Caco-2 (cell line): ENCODE results near the gene LGI2. TPM values are rescaled to one million over a fixed set of nuclear protein-coding genes. Genes with fewer than 3 reads are reported as not detected.
"Not testable (repeated sequence)": the region's sequence is repeated elsewhere in the genome, so short reads cannot be mapped to it uniquely, and the experiment has no call there.

Experiments
- BruUV-seq: library from RNA; stranded (reverse); fragments of 400-500 nt; replicated peaks from 2 replicates; lab custom pipeline; 2021; lab: Mats Ljungman, UMichigan
- CTCF ChIA-PET: fragments of 300-600 bp; sonication (Branson Sonifier 250); formaldehyde crosslinking; loops from one replicate; lab custom pipeline; 2022; ENCODE audit warnings: antibody characterized with exemption; lab: Charles Lee
- POLR2A ChIA-PET: fragments of 300-600 bp; sonication (Branson Sonifier 250); formaldehyde crosslinking; loops from one replicate; lab custom pipeline; 2022; ENCODE audit warnings: antibody characterized with exemption; lab: Charles Lee
- DNase-seq, 2 experiments: peaks; one replicate each; pipeline versions ENCODE4 v3.0.0 to v3.0.0-alpha.2; 2020 to 2022
- H3K27me3 ChIP-seq: replicated peaks from 2 replicates; pipeline ENCODE4 v1.6.0; 2011; ENCODE audit warnings: low read length; ENCODE audit not compliant: control insufficient read depth, insufficient read depth
- H3K36me3 ChIP-seq: 2 replicates; pipeline ENCODE4 v1.5.1; 2011; ENCODE audit warnings: low read length; ENCODE audit not compliant: control insufficient read depth, insufficient read depth
- H3K4me1 ChIP-seq: fragments of 250-450 bp; sonication (Bioruptor Pico); 2 replicates; pipeline ENCODE4 v1.5.1; 2020; ENCODE audit warnings: mild to moderate bottlenecking
- H3K4me3 ChIP-seq: 2 replicates; pipeline ENCODE4 v1.5.1; 2011; ENCODE audit warnings: low read depth, mild to moderate bottlenecking, control low read depth, low read length
- H3K9me3 ChIP-seq: fragments of 250-450 bp; sonication (Bioruptor Pico); 2 replicates; pipeline ENCODE4 v1.5.1; 2020; ENCODE audit warnings: mild to moderate bottlenecking, moderate library complexity
- H3K27ac Mint-ChIP-seq: one replicate; pipeline ENCODE4 v1.8.0; 2022; ENCODE audit warnings: mixed read lengths; ENCODE audit not compliant: unreplicated experiment
- H3K27me3 Mint-ChIP-seq: one replicate; pipeline ENCODE4 v1.8.0; 2022; ENCODE audit warnings: mixed read lengths; ENCODE audit not compliant: insufficient read depth, unreplicated experiment
- H3K36me3 Mint-ChIP-seq: one replicate; pipeline ENCODE4 v1.8.0; 2022; ENCODE audit warnings: mild to moderate bottlenecking, mixed read lengths; ENCODE audit not compliant: insufficient read depth, unreplicated experiment
- H3K4me1 Mint-ChIP-seq: one replicate; pipeline ENCODE4 v1.8.0; 2022; ENCODE audit warnings: low read depth, mixed read lengths; ENCODE audit not compliant: unreplicated experiment
- H3K4me3 Mint-ChIP-seq: one replicate; pipeline ENCODE4 v1.8.0; 2022; ENCODE audit warnings: mild to moderate bottlenecking, moderate library complexity, mixed read lengths; ENCODE audit not compliant: unreplicated experiment
- H3K9me3 Mint-ChIP-seq: one replicate; pipeline ENCODE4 v1.8.0; 2022; ENCODE audit warnings: mixed read lengths; ENCODE audit not compliant: unreplicated experiment
- intact Hi-C: fragments of 100-400 bp; cut with micrococcal nuclease; formaldehyde crosslinking; loops from one replicate; pipeline ENCODE4 v1.10.0; 2022; ENCODE audit not compliant: unreplicated experiment
- total RNA-seq: library from RNA; stranded (reverse); gene quantifications from 2 replicates; pipeline ENCODE4 v1.2.3, GENCODE V29; 2022
- TF ChIP-seq, protein P1 (sequence below), 2 experiments: fragments of 200-600 bp in 1 of 2; IDR thresholded peaks; 1 replicate in 1 of 2; 2 replicates in 1 of 2; pipeline versions ENCODE4 v1.5.1 to v1.8.0; 2011 to 2022; ENCODE audit warnings: antibody characterized with exemption in 1 of 2, control low read depth in 1 of 2, inconsistent platforms in 1 of 2, low read depth in 1 of 2, low read length in 1 of 2, mild to moderate bottlenecking in 1 of 2, moderate library complexity in 1 of 2; ENCODE audit not compliant: insufficient read depth in 1 of 2, severe bottlenecking in 1 of 2, unreplicated experiment in 1 of 2

LGI2 gene
- total RNA-seq, 1 experiment from 2014 or later, result 7.5 TPM

GRCh38 chr4:25058796-25059195 lies 28.1 kb upstream of the LGI2 start:
- CTCF ChIA-PET, result no interaction called here
- Mint-ChIP-seq H3K27ac (no peak overlapping the region), H3K9me3 (peaks cover 9% of the 10 kb centered on the region), H3K4me3 (no peak overlapping the region), H3K4me1 (peaks cover 6% of the 10 kb centered on the region), H3K36me3 (no peaks in the 10 kb centered on the region), H3K27me3 (no peaks in the 10 kb centered on the region)
- no peaks in the 10 kb centered on the region for H3K4me1 ChIP-seq
- H3K36me3 ChIP-seq, result no peaks in the 10 kb centered on the region
- BruUV-seq, result no TSS peak
- H3K27me3 ChIP-seq, result no peaks in the 10 kb centered on the region
- no peak for DNase-seq
- POLR2A ChIA-PET, result no interaction called here
- intact Hi-C loops, result no loop called here
- H3K9me3 ChIP-seq, result no peaks in the 10 kb centered on the region
- TF ChIP-seq, protein P1, sequence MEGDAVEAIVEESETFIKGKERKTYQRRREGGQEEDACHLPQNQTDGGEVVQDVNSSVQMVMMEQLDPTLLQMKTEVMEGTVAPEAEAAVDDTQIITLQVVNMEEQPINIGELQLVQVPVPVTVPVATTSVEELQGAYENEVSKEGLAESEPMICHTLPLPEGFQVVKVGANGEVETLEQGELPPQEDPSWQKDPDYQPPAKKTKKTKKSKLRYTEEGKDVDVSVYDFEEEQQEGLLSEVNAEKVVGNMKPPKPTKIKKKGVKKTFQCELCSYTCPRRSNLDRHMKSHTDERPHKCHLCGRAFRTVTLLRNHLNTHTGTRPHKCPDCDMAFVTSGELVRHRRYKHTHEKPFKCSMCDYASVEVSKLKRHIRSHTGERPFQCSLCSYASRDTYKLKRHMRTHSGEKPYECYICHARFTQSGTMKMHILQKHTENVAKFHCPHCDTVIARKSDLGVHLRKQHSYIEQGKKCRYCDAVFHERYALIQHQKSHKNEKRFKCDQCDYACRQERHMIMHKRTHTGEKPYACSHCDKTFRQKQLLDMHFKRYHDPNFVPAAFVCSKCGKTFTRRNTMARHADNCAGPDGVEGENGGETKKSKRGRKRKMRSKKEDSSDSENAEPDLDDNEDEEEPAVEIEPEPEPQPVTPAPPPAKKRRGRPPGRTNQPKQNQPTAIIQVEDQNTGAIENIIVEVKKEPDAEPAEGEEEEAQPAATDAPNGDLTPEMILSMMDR (IDR thresholded peaks at IDR 0.05; ENCODE audit: insufficient read depth in 1 of 2, low read depth in 1 of 2, low read length in 1 of 2, severe bottlenecking in 1 of 2, unreplicated experiment in 1 of 2), result no peak
- no peak overlapping the region for H3K4me3 ChIP-seq

DNA sequence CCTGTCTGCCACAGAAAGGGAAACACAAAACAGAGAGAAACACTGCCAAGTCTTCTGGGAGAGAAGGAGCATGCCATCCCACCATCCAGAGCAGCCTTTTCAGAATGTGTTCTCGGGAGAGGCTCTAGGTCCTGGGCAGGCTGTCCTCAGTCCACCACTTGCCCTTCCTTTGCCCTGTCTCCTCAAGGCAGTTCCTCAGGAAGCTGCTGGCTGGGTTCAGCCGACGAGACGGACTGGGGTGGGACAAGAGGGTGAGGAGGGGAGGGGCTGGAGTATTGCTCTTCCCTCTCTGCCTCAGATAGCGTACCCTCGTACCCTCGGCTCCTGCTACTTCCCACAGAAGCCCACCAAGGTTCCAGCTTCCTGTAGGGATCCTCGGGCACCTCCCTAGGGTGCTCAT lies 26.6 kb upstream of the LGI2 start:
- ChIA-PET POLR2A (no interaction called here), CTCF (no interaction called here)
- H3K27ac Mint-ChIP-seq, result no peak overlapping the region
- BruUV-seq, result no TSS peak
- H3K36me3 ChIP-seq, result no peaks in the 10 kb centered on the region
- H3K4me3 ChIP-seq, result no peak overlapping the region
- no peaks in the 10 kb centered on the region for H3K27me3 Mint-ChIP-seq
- H3K36me3 Mint-ChIP-seq, result no peaks in the 10 kb centered on the region
- DNase-seq, result no peak
- no peak overlapping the region for H3K4me3 Mint-ChIP-seq
- peaks cover 6% of the 10 kb centered on the region for H3K4me1 Mint-ChIP-seq
- H3K9me3 ChIP-seq, result no peaks in the 10 kb centered on the region
- H3K27me3 ChIP-seq, result no peaks in the 10 kb centered on the region
- no peaks in the 10 kb centered on the region for H3K4me1 ChIP-seq
- H3K9me3 Mint-ChIP-seq, result peaks cover 9% of the 10 kb centered on the region
- TF ChIP-seq, protein P1 (IDR thresholded peaks at IDR 0.05; ENCODE audit: insufficient read depth in 1 of 2, low read depth in 1 of 2, low read length in 1 of 2, severe bottlenecking in 1 of 2, unreplicated experiment in 1 of 2), result no peak
- intact Hi-C loops, result no loop called here

DNA sequence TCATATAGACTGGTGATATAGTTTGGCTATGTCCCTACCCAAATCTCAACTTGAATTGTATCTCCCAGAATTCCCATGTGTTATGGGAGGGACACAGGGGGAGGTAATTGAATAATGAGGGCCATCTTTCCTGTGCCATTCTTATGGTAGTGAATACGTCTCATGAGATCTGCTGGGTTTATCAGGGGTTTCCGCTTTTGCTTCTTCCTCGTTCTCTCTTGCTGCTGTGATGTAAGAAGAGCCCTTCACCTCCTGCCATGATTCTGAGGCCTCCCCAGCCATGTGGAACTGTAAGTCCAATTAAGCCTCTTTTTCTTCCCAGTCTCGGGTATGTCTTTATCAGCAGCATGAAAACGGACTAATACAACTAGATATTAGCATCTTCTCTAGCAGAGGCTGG lies 21.3 kb upstream of the LGI2 start:
- H3K4me1 Mint-ChIP-seq, H3K27me3 ChIP-seq, H3K9me3 ChIP-seq, H3K9me3 Mint-ChIP-seq, H3K4me3 Mint-ChIP-seq, H3K4me3 ChIP-seq, H3K27ac Mint-ChIP-seq, POLR2A ChIA-PET, intact Hi-C loops, DNase-seq, H3K27me3 Mint-ChIP-seq, BruUV-seq, CTCF ChIA-PET, H3K36me3 ChIP-seq, H3K36me3 Mint-ChIP-seq, H3K4me1 ChIP-seq: not testable (repeated sequence)

GRCh38 chr4:25051534-25051933 lies 20.8 kb upstream of the LGI2 start:
- no peaks in the 10 kb centered on the region for H3K9me3 Mint-ChIP-seq
- Histone ChIP-seq H3K9me3 (no peaks in the 10 kb centered on the region), H3K4me1 (no peaks in the 10 kb centered on the region), H3K36me3 (no peaks in the 10 kb centered on the region), H3K4me3 (no peak overlapping the region), H3K27me3 (no peaks in the 10 kb centered on the region)
- no peak for DNase-seq
- TF ChIP-seq, protein P1 (IDR thresholded peaks at IDR 0.05; ENCODE audit: insufficient read depth in 1 of 2, low read depth in 1 of 2, low read length in 1 of 2, severe bottlenecking in 1 of 2, unreplicated experiment in 1 of 2), result no peak
- no peak overlapping the region for H3K27ac Mint-ChIP-seq
- H3K4me3 Mint-ChIP-seq, result no peak overlapping the region
- H3K27me3 Mint-ChIP-seq, result no peaks in the 10 kb centered on the region
- POLR2A ChIA-PET, result no interaction called here
- H3K4me1 Mint-ChIP-seq, result peaks cover 6% of the 10 kb centered on the region
- intact Hi-C loops, result no loop called here
- CTCF ChIA-PET, result no interaction called here
- H3K36me3 Mint-ChIP-seq, result no peaks in the 10 kb centered on the region
- BruUV-seq, result no TSS peak
